ENCODE data around the gene UBLCP1.
A peak's percentile ranks its signal among the peaks of the same experiment; 100 is the strongest.

DNA sequence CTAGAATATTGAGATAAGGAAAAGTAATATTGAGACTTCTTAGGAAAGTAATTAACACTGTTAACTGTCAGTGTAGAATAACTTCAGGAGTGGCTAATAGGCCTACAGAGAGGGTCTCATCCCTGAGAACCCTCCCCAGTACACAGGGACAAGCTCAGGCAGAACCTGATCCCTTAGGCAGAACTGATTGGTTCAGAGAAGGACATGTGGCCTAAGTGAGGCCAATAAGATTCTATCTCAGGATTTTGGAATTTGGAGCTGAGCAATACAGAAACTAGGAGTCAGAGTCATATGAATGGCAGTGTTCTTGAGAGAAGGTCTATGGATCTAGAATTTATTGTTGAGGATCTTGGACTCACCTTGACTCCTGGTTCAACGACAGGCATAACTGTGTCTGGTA, 10.9 kb upstream of the UBLCP1 start:
- TF ChIP-seq, protein P1, sequence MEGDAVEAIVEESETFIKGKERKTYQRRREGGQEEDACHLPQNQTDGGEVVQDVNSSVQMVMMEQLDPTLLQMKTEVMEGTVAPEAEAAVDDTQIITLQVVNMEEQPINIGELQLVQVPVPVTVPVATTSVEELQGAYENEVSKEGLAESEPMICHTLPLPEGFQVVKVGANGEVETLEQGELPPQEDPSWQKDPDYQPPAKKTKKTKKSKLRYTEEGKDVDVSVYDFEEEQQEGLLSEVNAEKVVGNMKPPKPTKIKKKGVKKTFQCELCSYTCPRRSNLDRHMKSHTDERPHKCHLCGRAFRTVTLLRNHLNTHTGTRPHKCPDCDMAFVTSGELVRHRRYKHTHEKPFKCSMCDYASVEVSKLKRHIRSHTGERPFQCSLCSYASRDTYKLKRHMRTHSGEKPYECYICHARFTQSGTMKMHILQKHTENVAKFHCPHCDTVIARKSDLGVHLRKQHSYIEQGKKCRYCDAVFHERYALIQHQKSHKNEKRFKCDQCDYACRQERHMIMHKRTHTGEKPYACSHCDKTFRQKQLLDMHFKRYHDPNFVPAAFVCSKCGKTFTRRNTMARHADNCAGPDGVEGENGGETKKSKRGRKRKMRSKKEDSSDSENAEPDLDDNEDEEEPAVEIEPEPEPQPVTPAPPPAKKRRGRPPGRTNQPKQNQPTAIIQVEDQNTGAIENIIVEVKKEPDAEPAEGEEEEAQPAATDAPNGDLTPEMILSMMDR (IDR thresholded peaks at IDR 0.05): no peak
- TF ChIP-seq JUN (IDR thresholded peaks at IDR 0.05): no peak
- TF ChIP-seq, protein P2, sequence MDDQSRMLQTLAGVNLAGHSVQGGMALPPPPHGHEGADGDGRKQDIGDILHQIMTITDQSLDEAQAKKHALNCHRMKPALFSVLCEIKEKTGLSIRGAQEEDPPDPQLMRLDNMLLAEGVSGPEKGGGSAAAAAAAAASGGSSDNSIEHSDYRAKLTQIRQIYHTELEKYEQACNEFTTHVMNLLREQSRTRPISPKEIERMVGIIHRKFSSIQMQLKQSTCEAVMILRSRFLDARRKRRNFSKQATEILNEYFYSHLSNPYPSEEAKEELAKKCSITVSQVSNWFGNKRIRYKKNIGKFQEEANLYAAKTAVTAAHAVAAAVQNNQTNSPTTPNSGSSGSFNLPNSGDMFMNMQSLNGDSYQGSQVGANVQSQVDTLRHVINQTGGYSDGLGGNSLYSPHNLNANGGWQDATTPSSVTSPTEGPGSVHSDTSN (IDR thresholded peaks at IDR 0.05): no peak
- TF ChIP-seq NPAS2 (CRISPR knock-in tag; IDR thresholded peaks at IDR 0.05; ENCODE audit: borderline replicate concordance): no peak
- no peak for TF ChIP-seq POLR2A (IDR thresholded peaks at IDR 0.05; ENCODE audit: low read length)
- TF ChIP-seq, protein P3, sequence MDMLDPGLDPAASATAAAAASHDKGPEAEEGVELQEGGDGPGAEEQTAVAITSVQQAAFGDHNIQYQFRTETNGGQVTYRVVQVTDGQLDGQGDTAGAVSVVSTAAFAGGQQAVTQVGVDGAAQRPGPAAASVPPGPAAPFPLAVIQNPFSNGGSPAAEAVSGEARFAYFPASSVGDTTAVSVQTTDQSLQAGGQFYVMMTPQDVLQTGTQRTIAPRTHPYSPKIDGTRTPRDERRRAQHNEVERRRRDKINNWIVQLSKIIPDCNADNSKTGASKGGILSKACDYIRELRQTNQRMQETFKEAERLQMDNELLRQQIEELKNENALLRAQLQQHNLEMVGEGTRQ (IDR thresholded peaks at IDR 0.05): peak; percentile 42
- no peak for TF ChIP-seq KDM5A (IDR thresholded peaks at IDR 0.05)
- TF ChIP-seq KDM1A (IDR thresholded peaks at IDR 0.05; ENCODE audit: low read depth): no peak
- no peak for TF ChIP-seq ZC3H11A (IDR thresholded peaks at IDR 0.05)
- TF ChIP-seq HDAC2 (IDR thresholded peaks at IDR 0.05): no peak
- TF ChIP-seq, protein P4, sequence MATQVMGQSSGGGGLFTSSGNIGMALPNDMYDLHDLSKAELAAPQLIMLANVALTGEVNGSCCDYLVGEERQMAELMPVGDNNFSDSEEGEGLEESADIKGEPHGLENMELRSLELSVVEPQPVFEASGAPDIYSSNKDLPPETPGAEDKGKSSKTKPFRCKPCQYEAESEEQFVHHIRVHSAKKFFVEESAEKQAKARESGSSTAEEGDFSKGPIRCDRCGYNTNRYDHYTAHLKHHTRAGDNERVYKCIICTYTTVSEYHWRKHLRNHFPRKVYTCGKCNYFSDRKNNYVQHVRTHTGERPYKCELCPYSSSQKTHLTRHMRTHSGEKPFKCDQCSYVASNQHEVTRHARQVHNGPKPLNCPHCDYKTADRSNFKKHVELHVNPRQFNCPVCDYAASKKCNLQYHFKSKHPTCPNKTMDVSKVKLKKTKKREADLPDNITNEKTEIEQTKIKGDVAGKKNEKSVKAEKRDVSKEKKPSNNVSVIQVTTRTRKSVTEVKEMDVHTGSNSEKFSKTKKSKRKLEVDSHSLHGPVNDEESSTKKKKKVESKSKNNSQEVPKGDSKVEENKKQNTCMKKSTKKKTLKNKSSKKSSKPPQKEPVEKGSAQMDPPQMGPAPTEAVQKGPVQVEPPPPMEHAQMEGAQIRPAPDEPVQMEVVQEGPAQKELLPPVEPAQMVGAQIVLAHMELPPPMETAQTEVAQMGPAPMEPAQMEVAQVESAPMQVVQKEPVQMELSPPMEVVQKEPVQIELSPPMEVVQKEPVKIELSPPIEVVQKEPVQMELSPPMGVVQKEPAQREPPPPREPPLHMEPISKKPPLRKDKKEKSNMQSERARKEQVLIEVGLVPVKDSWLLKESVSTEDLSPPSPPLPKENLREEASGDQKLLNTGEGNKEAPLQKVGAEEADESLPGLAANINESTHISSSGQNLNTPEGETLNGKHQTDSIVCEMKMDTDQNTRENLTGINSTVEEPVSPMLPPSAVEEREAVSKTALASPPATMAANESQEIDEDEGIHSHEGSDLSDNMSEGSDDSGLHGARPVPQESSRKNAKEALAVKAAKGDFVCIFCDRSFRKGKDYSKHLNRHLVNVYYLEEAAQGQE (IDR thresholded peaks at IDR 0.05): no peak
- TF ChIP-seq FOSL2 (IDR thresholded peaks at IDR 0.05): no peak
- TF ChIP-seq FOSL2 (CRISPR knock-in tag; IDR thresholded peaks at IDR 0.05): no peak
- no peak for TF ChIP-seq EP300 (IDR thresholded peaks at IDR 0.05)
- TF ChIP-seq CEBPB (IDR thresholded peaks at IDR 0.05): no peak
